ENCODE results near the gene MTCL1. TPM values are rescaled to one million over a fixed set of nuclear protein-coding genes. Genes with fewer than 3 reads are reported as not detected.

The MTCL1 gene
- total and polyA plus RNA-seq, 9 of the 15 experiments (the other 6 are each of a cell fraction or from before 2014, with no cell fraction given): 0.21 to 7.4 (median 3.7) TPM

DNA sequence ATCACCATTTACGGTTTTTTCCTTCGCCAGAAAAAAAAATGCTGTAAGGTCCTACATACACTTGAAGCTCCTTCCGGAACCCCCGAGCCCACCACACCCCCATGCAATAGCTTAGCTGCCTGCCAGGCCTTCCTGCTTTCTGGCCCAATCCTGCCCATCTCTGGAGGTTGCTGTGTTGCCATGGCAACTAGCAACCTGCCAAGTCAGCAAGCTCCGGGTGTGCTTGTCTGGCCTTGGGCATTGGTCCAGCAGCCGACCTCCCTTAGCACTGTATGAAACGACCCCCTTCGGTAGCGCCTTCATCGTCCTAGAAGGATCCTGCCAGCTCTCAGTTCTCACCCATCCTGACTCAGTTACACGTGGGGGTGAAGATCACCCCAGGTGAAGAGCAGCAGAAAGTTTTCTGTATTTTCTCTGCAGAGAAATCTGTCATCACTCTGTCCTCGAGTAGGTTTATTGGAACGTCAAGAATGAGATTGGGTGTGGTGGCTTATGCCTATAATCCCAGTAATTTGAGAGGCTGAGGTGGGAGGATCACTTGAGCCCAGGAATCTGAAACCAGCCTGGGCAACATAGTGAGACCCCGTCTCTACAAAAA is 47.4 kb upstream of the MTCL1 start:
- Histone ChIP-seq H3K9ac (ENCODE audit: insufficient read depth in 1 of 2, low read depth in 2 of 2, low read length in 2 of 2) (no peak overlapping the region), H3K4me3 (no peak overlapping the region), H3K27me3 (ENCODE audit: control insufficient read depth in 2 of 2, insufficient read depth in 2 of 2, low read length in 2 of 2) (peaks cover 0 to 6% of the 10 kb centered on the region in 2 experiments; a peak in 3 of 5 replicates), H2AFZ (ENCODE audit: low read depth, low read length) (no peak overlapping the region), H3K36me3 (ENCODE audit: control insufficient read depth, insufficient read depth, low read length) (no peaks in the 10 kb centered on the region), H3K4me1 (replicated peaks in 1 of 2; ENCODE audit: control insufficient read depth in 2 of 2, insufficient read depth in 2 of 2, low read length in 2 of 2) (peaks cover 16 to 17% of the 10 kb centered on the region in 2 experiments; a peak in 3 of 5 replicates), H3K79me2 (ENCODE audit: control insufficient read depth, insufficient read depth, low read length) (no peaks in the 10 kb centered on the region), H3K4me2 (ENCODE audit: insufficient read depth, low read length) (no peak overlapping the region), H3K27ac (ENCODE audit: extremely low read depth, low read depth, low read length) (no peak overlapping the region), H3K9me1 (ENCODE audit: control insufficient read depth, insufficient read depth, low read length) (no peaks in the 10 kb centered on the region), H3K9me3 (replicated peaks; ENCODE audit: control insufficient read depth, insufficient read depth, low read depth, low read length) (no peaks in the 10 kb centered on the region), H4K20me1 (replicated peaks; ENCODE audit: control insufficient read depth, insufficient read depth, low read length) (no peaks in the 10 kb centered on the region)
- intact Hi-C loops (cut with micrococcal nuclease): loop anchor here (10.0 kb wide), 1 partner anchor 227 kb away; no protein-coding TSS in a partner anchor
- ChIA-PET CTCF (ENCODE audit: low intra/inter-chr PET ratio) (no interaction called here), POLR2A (interaction anchor here (0.7 to 1.1 kb wide), 5 partner anchors 10 to 494 kb away, joined by 3 to 5 read pairs (median 3); no protein-coding TSS in a partner anchor)
- WGBS (ENCODE audit: insufficient coverage, low coverage, missing lambda C conversion rate): 14% methylated on average over 14 of the region's 14 CpGs
- no TSS peak for BruUV-seq (replicated peaks)
- no peak for FAIRE-seq
- no peak for ATAC-seq
- DNase-seq (ENCODE audit: extremely low read depth in 1 of 4, low spot score in 3 of 4): peak in 2 of 4 experiments; percentile 28 to 31
- in situ Hi-C loops (cut with MboI): loop anchor here (5.0 to 25.0 kb wide), 2 partner anchors 324 to 854 kb away; no protein-coding TSS in a partner anchor
- no peak for TF ChIP-seq XRCC3 (IDR thresholded peaks at IDR 0.05)
- TF ChIP-seq, protein P1, sequence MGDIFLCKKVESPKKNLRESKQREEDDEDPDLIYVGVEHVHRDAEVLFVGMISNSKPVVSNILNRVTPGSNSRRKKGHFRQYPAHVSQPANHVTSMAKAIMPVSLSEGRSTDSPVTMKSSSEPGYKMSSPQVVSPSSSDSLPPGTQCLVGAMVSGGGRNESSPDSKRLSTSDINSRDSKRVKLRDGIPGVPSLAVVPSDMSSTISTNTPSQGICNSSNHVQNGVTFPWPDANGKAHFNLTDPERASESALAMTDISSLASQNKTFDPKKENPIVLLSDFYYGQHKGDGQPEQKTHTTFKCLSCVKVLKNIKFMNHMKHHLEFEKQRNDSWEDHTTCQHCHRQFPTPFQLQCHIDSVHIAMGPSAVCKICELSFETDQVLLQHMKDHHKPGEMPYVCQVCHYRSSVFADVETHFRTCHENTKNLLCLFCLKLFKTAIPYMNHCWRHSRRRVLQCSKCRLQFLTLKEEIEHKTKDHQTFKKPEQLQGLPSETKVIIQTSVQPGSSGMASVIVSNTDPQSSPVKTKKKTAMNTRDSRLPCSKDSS (IDR thresholded peaks at IDR 0.05; ENCODE audit: low read depth, partially characterized antibody): no peak
- no peak for TF ChIP-seq CBFA2T2 (conservative IDR thresholded peaks at IDR 0.05)
- no peak for TF ChIP-seq TAF9B (IDR thresholded peaks at IDR 0.05; ENCODE audit: partially characterized antibody)
- peak; percentile 73 for TF ChIP-seq C11orf30 (IDR thresholded peaks at IDR 0.05; ENCODE audit: low read depth)
- TF ChIP-seq MAFK (IDR thresholded peaks at IDR 0.05; ENCODE audit: low read length): peak; percentile 54
- TF ChIP-seq MAFG (tag; conservative IDR thresholded peaks at IDR 0.05): peak; percentile 51
- no peak for TF ChIP-seq KLF13 (tag; IDR thresholded peaks at IDR 0.05; ENCODE audit: borderline replicate concordance, low read depth)
- TF ChIP-seq RFX1 (IDR thresholded peaks at IDR 0.05): peak; percentile 96
- TF ChIP-seq YY1 (IDR thresholded peaks at IDR 0.05; ENCODE audit: borderline replicate concordance in 1 of 3, control insufficient read depth in 1 of 3, extremely low read depth in 1 of 3, insufficient read depth in 3 of 3, insufficient read length in 1 of 3, insufficient replicate concordance in 2 of 3, low read depth in 1 of 3, low read length in 2 of 3): no peak
- TF ChIP-seq, protein P2, sequence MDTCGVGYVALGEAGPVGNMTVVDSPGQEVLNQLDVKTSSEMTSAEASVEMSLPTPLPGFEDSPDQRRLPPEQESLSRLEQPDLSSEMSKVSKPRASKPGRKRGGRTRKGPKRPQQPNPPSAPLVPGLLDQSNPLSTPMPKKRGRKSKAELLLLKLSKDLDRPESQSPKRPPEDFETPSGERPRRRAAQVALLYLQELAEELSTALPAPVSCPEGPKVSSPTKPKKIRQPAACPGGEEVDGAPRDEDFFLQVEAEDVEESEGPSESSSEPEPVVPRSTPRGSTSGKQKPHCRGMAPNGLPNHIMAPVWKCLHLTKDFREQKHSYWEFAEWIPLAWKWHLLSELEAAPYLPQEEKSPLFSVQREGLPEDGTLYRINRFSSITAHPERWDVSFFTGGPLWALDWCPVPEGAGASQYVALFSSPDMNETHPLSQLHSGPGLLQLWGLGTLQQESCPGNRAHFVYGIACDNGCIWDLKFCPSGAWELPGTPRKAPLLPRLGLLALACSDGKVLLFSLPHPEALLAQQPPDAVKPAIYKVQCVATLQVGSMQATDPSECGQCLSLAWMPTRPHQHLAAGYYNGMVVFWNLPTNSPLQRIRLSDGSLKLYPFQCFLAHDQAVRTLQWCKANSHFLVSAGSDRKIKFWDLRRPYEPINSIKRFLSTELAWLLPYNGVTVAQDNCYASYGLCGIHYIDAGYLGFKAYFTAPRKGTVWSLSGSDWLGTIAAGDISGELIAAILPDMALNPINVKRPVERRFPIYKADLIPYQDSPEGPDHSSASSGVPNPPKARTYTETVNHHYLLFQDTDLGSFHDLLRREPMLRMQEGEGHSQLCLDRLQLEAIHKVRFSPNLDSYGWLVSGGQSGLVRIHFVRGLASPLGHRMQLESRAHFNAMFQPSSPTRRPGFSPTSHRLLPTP (IDR thresholded peaks at IDR 0.05; ENCODE audit: borderline replicate concordance, extremely low read depth, insufficient read length): no peak
- TF ChIP-seq ZFPM2 (CRISPR knock-in tag; IDR thresholded peaks at IDR 0.05): no peak
- TF ChIP-seq SUPT5H (IDR thresholded peaks at IDR 0.05): no peak
- TF ChIP-seq CSDE1 (IDR thresholded peaks at IDR 0.05): peak in 1 of 2 experiments; percentile 62; a peak in 1 of 4 replicates
- no peak for TF ChIP-seq POLR2A (conservative IDR thresholded peaks at IDR 0.05)
- peak; percentile 36; the same call in 1 of the 2 replicates for TF ChIP-seq CTBP1 (IDR thresholded peaks at IDR 0.05; ENCODE audit: borderline replicate concordance)
- TF ChIP-seq MCM3 (IDR thresholded peaks at IDR 0.05): no peak
- TF ChIP-seq, protein P3, sequence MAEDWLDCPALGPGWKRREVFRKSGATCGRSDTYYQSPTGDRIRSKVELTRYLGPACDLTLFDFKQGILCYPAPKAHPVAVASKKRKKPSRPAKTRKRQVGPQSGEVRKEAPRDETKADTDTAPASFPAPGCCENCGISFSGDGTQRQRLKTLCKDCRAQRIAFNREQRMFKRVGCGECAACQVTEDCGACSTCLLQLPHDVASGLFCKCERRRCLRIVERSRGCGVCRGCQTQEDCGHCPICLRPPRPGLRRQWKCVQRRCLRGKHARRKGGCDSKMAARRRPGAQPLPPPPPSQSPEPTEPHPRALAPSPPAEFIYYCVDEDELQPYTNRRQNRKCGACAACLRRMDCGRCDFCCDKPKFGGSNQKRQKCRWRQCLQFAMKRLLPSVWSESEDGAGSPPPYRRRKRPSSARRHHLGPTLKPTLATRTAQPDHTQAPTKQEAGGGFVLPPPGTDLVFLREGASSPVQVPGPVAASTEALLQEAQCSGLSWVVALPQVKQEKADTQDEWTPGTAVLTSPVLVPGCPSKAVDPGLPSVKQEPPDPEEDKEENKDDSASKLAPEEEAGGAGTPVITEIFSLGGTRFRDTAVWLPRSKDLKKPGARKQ (CRISPR knock-in tag; IDR thresholded peaks at IDR 0.05): no peak

Measured in K562 (cell line).